Esophagus muscularis mucosa (tissue), 4 donors: Measurements from ENCODE around the gene OGA. TPM values are rescaled to one million over a fixed set of nuclear protein-coding genes. Genes with fewer than 3 reads are reported as not detected.

Experiments used
- DNase-seq: peaks from one replicate; pipeline ENCODE4 v3.0.0-alpha.2; 2017; ENCODE audit errors: extremely low spot score
- H3K27ac ChIP-seq, 4 donors: fragments of 200-600 bp; sonication (generic); replicated peaks in 1 of 4; 1 replicate in 3 of 4; 2 replicates in 1 of 4; pipeline ENCODE4 v1.5.1; 2016 to 2019; ENCODE audit warnings: mild to moderate bottlenecking in 1 of 4
- H3K27me3 ChIP-seq, 4 donors: fragments of 200-600 bp; sonication (generic); one replicate each; pipeline versions ENCODE4 v1.5.1 to v1.6.0; 2016 to 2019
- H3K36me3 ChIP-seq, 4 donors: fragments of 200-600 bp; sonication (generic); one replicate each; pipeline ENCODE4 v1.5.1; 2016 to 2019
- H3K4me1 ChIP-seq, 4 donors: fragments of 200-600 bp; sonication (generic); one replicate each; pipeline ENCODE4 v1.5.1; 2016 to 2019
- H3K4me3 ChIP-seq, 4 donors: fragments of 200-600 bp; sonication (generic); 1 replicate in 2 of 4; 2 replicates in 2 of 4; pipeline ENCODE4 v1.5.1; 2016 to 2019; ENCODE audit warnings: mild to moderate bottlenecking in 4 of 4, moderate library complexity in 1 of 4
- H3K9me3 ChIP-seq, 4 donors: fragments of 200-600 bp; sonication (generic); 1 replicate in 3 of 4; 2 replicates in 1 of 4; pipeline ENCODE4 v1.5.1; 2016 to 2019
- CTCF ChIP-seq, 3 experiments: fragments of 200-600 bp in 2 of 3; fragments of 450-650 bp in 1 of 3; sonication (generic) in 2 of 3; IDR thresholded peaks; one replicate each; pipeline ENCODE4 v1.5.1; 2017 to 2019; ENCODE audit warnings: antibody characterized with exemption in 3 of 3, mild to moderate bottlenecking in 2 of 3, moderate library complexity in 1 of 3
- EP300 ChIP-seq: sonication (generic); formaldehyde crosslinking; IDR thresholded peaks from one replicate; pipeline ENCODE4 v1.6.1; 2017; ENCODE audit warnings: antibody characterized with exemption
- POLR2A ChIP-seq: fragments of 450-650 bp; IDR thresholded peaks from one replicate; pipeline ENCODE4 v1.6.1; 2017; ENCODE audit warnings: antibody characterized with exemption, moderate library complexity, mild to moderate bottlenecking, low read depth
- POLR2AphosphoS5 ChIP-seq, 2 donors: sonication (generic); formaldehyde crosslinking; IDR thresholded peaks; one replicate each; pipeline ENCODE4 v1.6.1; 2017; ENCODE audit warnings: antibody characterized with exemption in 2 of 2
- WGBS: methylation state at CpG from one replicate; pipeline ENCODE4 v1.1.5; 2018; 5-methylcytosine and 5-hydroxymethylcytosine counted together
- intact Hi-C: fragments of 100-400 bp; cut with DNase I; formaldehyde crosslinking; loops from one replicate; pipeline ENCODE4 v1.15.1; 2023
- total RNA-seq, 4 donors: library from RNA; depleted of rRNA; stranded (reverse); fragments of >200 nt; gene quantifications; one replicate each; pipeline versions ENCODE4 v1.1.0 to v1.2.1, GENCODE V29; 2016

OGA gene
- total RNA-seq, 4 donors from 2014 or later: 85.4 to 131 (median 101) TPM

- TF ChIP-seq POLR2AphosphoS5 (IDR thresholded peaks at IDR 0.05) (no peak), EP300 (no peak), CTCF (IDR thresholded peaks at IDR 0.05) (no peak), POLR2A (no peak)
- H3K9me3 ChIP-seq: no peaks in the 10 kb centered on the region
- peaks cover 0 to 3% (median 2%) of the 10 kb centered on the region in 4 donors for H3K27me3 ChIP-seq
- H3K36me3 ChIP-seq: peaks cover 32 to 57% (median 55%) of the 10 kb centered on the region in 4 donors
- WGBS: 70% methylated on average over 2 of the region's 2 CpGs
- no peak overlapping the region for H3K4me3 ChIP-seq
- no peak for DNase-seq
- no peak overlapping the region for H3K27ac ChIP-seq
- intact Hi-C loops: loop anchor here (5.0 kb wide), 3 partner anchors 33 to 223 kb away; partner anchors contain the start of gene OGA
- peaks cover 32 to 52% (median 47%) of the 10 kb centered on the region in 4 donors for H3K4me1 ChIP-seq
Measured at GRCh38 chr10:101784558-101784957, 33.7 kb downstream of the OGA start.

- WGBS: 46% methylated on average over 7 of the region's 10 CpGs
- peaks cover 40 to 61% (median 55%) of the 10 kb centered on the region in 4 donors for H3K4me1 ChIP-seq
- peak overlapping the region; percentile 60 to 74 (median 64) for H3K4me3 ChIP-seq
- H3K9me3 ChIP-seq: no peaks in the 10 kb centered on the region
- intact Hi-C loops: loop anchor here (5.0 kb wide), 3 partner anchors 34 to 224 kb away; partner anchors contain the start of gene OGA
- peaks cover 0 to 11% (median 7%) of the 10 kb centered on the region in 4 donors for H3K27me3 ChIP-seq
- peak overlapping the region; percentile 32 to 69 (median 42) for H3K27ac ChIP-seq
- peaks cover 26 to 49% (median 47%) of the 10 kb centered on the region in 4 donors for H3K36me3 ChIP-seq
- TF ChIP-seq POLR2A (no peak), EP300 (no peak), POLR2AphosphoS5 (IDR thresholded peaks at IDR 0.05) (no peak), CTCF (IDR thresholded peaks at IDR 0.05) (no peak)
- no peak for DNase-seq
Measured at GRCh38 chr10:101783736-101784118, 34.5 kb downstream of the OGA start.

- Histone ChIP-seq H3K27ac (peak within 1 kb of the TSS; percentile 32 to 69 (median 42)), H3K9me3 (no peaks in the 10 kb centered on the region), H3K36me3 (peaks cover 19 to 42% (median 41%) of the 10 kb centered on the region in 4 donors), H3K27me3 (peaks cover 0 to 18% (median 10%) of the 10 kb centered on the region in 4 donors), H3K4me1 (peaks cover 42 to 66% (median 59%) of the 10 kb centered on the region in 4 donors), H3K4me3 (peak within 1 kb of the TSS; percentile 60 to 74 (median 64))
- DNase-seq: peak; percentile 97
- TF ChIP-seq POLR2A (no peak), POLR2AphosphoS5 (IDR thresholded peaks at IDR 0.05) (peak; percentile 51 to 66), CTCF (IDR thresholded peaks at IDR 0.05) (peak in 1 of 3 experiments; percentile 5), EP300 (no peak)
- WGBS: 1% methylated on average over 41 of the region's 57 CpGs
- intact Hi-C loops: loop anchor here (5.0 kb wide), 3 partner anchors 34 to 224 kb away; partner anchors contain the start of gene OGA
Measured at GRCh38 chr10:101782811-101783735, 35.2 kb downstream of the OGA start, which contains the start of gene NPM3. Gene NPM3, minus strand, starts transcription at chr10:101783446. Its CDS starts 56 bp downstream, at chr10:101783390.

GRCh38 chr10:101781984-101782810, 36.0 kb downstream of the OGA start:
- Histone ChIP-seq H3K4me1 (peaks cover 42 to 66% (median 59%) of the 10 kb centered on the region in 4 donors), H3K4me3 (peak overlapping the region; percentile 60 to 74 (median 64)), H3K27me3 (peaks cover 0 to 27% (median 13%) of the 10 kb centered on the region in 4 donors), H3K27ac (no peak overlapping the region), H3K9me3 (no peaks in the 10 kb centered on the region), H3K36me3 (peaks cover 15 to 34% (median 33%) of the 10 kb centered on the region in 4 donors)
- intact Hi-C loops: loop anchor here (5.0 kb wide), 3 partner anchors 35 to 225 kb away; partner anchors contain the start of gene OGA
- no peak for DNase-seq
- no peak for TF ChIP-seq CTCF (IDR thresholded peaks at IDR 0.05)
- no peak for TF ChIP-seq POLR2A
- no peak for TF ChIP-seq EP300
- no peak for TF ChIP-seq POLR2AphosphoS5 (IDR thresholded peaks at IDR 0.05)
- WGBS: 74% methylated on average over 10 of the region's 17 CpGs
